ENCODE data around the gene PPP1R12C.

The PPP1R12C gene

GRCh38 chr19:55106591-55106990 is 10.8 kb downstream of the PPP1R12C start:
- TF ChIP-seq EZH2phosphoT487 (IDR thresholded peaks at IDR 0.05; ENCODE audit: borderline replicate concordance) (no peak), CTCF (conservative IDR thresholded peaks at IDR 0.05; ENCODE audit: low read length) (no peak)
- Histone ChIP-seq H3K79me2 (ENCODE audit: insufficient read depth, low read length) (0 out of 2 replicates have a peak, but pooled peaks cover 7% of the 10 kb centered on the region), H4K20me1 (ENCODE audit: insufficient read depth, low read length, poor library complexity, severe bottlenecking) (peaks cover 5% of the 10 kb centered on the region)

GRCh38 chr19:55105237-55105636 is 12.2 kb downstream of the PPP1R12C start:
- no peaks in the 10 kb centered on the region for H3K9me2 ChIP-seq (replicated peaks; ENCODE audit: low read depth, low read length)

More at GRCh38 chr19:55106591-55106990, 10.8 kb downstream of the PPP1R12C start:
- no peaks in the 10 kb centered on the region for H3F3A ChIP-seq (ENCODE audit: low read depth)
- no peaks in the 10 kb centered on the region for H3K9me2 ChIP-seq (replicated peaks; ENCODE audit: low read depth, low read length)
- no peak overlapping the region for H3K4me2 ChIP-seq (ENCODE audit: low read depth, low read length, poor library complexity, severe bottlenecking)
- no peak overlapping the region for H3K9ac ChIP-seq (ENCODE audit: low read depth, low read length, poor library complexity, severe bottlenecking)
- no peaks in the 10 kb centered on the region for H3K9me3 ChIP-seq (ENCODE audit: insufficient read depth, low read depth, low read length)
- H3K4me3 ChIP-seq (ENCODE audit: low read length, poor library complexity, severe bottlenecking) = no peak overlapping the region
- H3K36me3 ChIP-seq (ENCODE audit: insufficient read depth, low read length) = peaks cover 22% of the 10 kb centered on the region; the same call in 1 of the 2 replicates
- H3K27me3 ChIP-seq (ENCODE audit: insufficient read depth, low read length, poor library complexity, severe bottlenecking) = no peaks in the 10 kb centered on the region
- no peaks in the 10 kb centered on the region for H3K4me1 ChIP-seq (ENCODE audit: insufficient read depth, low read length, poor library complexity, severe bottlenecking)
- no peak overlapping the region for H2AFZ ChIP-seq (ENCODE audit: low read length)

GRCh38 chr19:55103190-55103589 is 14.2 kb downstream of the PPP1R12C start:
- Histone ChIP-seq H2AFZ (ENCODE audit: low read length) (no peak overlapping the region), H3K27me3 (ENCODE audit: insufficient read depth, low read length, poor library complexity, severe bottlenecking) (no peaks in the 10 kb centered on the region), H3K36me3 (ENCODE audit: insufficient read depth, low read length) (peaks cover 14% of the 10 kb centered on the region; the same call in 1 of the 2 replicates), H3K9ac (ENCODE audit: low read depth, low read length, poor library complexity, severe bottlenecking) (no peak overlapping the region), H3F3A (ENCODE audit: low read depth) (no peaks in the 10 kb centered on the region), H4K20me1 (ENCODE audit: insufficient read depth, low read length, poor library complexity, severe bottlenecking) (peaks cover 5% of the 10 kb centered on the region), H3K4me1 (ENCODE audit: insufficient read depth, low read length, poor library complexity, severe bottlenecking) (no peaks in the 10 kb centered on the region), H3K9me2 (replicated peaks; ENCODE audit: low read depth, low read length) (no peaks in the 10 kb centered on the region), H3K4me3 (ENCODE audit: low read length, poor library complexity, severe bottlenecking) (no peak overlapping the region), H3K4me2 (ENCODE audit: low read depth, low read length, poor library complexity, severe bottlenecking) (no peak overlapping the region), H3K9me3 (ENCODE audit: insufficient read depth, low read depth, low read length) (no peaks in the 10 kb centered on the region), H3K79me2 (ENCODE audit: insufficient read depth, low read length) (0 out of 2 replicates have a peak, but pooled peaks cover 5% of the 10 kb centered on the region)
- no peak for TF ChIP-seq EZH2phosphoT487 (IDR thresholded peaks at IDR 0.05; ENCODE audit: borderline replicate concordance)
- TF ChIP-seq CTCF (conservative IDR thresholded peaks at IDR 0.05; ENCODE audit: low read length) = no peak

More at GRCh38 chr19:55105237-55105636, 12.2 kb downstream of the PPP1R12C start:
- H3K4me2 ChIP-seq (ENCODE audit: low read depth, low read length, poor library complexity, severe bottlenecking) = no peak overlapping the region
- H3K9ac ChIP-seq (ENCODE audit: low read depth, low read length, poor library complexity, severe bottlenecking) = no peak overlapping the region
- no peak overlapping the region for H2AFZ ChIP-seq (ENCODE audit: low read length)
- H3K4me1 ChIP-seq (ENCODE audit: insufficient read depth, low read length, poor library complexity, severe bottlenecking) = no peaks in the 10 kb centered on the region
- peaks cover 5% of the 10 kb centered on the region for H4K20me1 ChIP-seq (ENCODE audit: insufficient read depth, low read length, poor library complexity, severe bottlenecking)
- no peaks in the 10 kb centered on the region for H3K27me3 ChIP-seq (ENCODE audit: insufficient read depth, low read length, poor library complexity, severe bottlenecking)
- H3K36me3 ChIP-seq (ENCODE audit: insufficient read depth, low read length) = peaks cover 24% of the 10 kb centered on the region; the same call in 1 of the 2 replicates
- no peak overlapping the region for H3K4me3 ChIP-seq (ENCODE audit: low read length, poor library complexity, severe bottlenecking)
- TF ChIP-seq EZH2phosphoT487 (IDR thresholded peaks at IDR 0.05; ENCODE audit: borderline replicate concordance) (no peak), CTCF (conservative IDR thresholded peaks at IDR 0.05; ENCODE audit: low read length) (no peak)
- 0 out of 2 replicates have a peak, but pooled peaks cover 5% of the 10 kb centered on the region for H3K79me2 ChIP-seq (ENCODE audit: insufficient read depth, low read length)
- no peaks in the 10 kb centered on the region for H3F3A ChIP-seq (ENCODE audit: low read depth)
- H3K9me3 ChIP-seq (ENCODE audit: insufficient read depth, low read depth, low read length) = no peaks in the 10 kb centered on the region

Measured in Loucy (cell line).